IMR-90 (cell line): ENCODE measurements around the gene BDH1. TPM values are rescaled to one million over a fixed set of nuclear protein-coding genes. Genes with fewer than 3 reads are reported as not detected.

Experiments
- ATAC-seq: fragments of 200-7000 bp; cut with Tn5 transposase; 2 replicates; pipeline ENCODE4 v1.9.1; 2020; ENCODE audit warnings: low read depth, mild to moderate bottlenecking, moderate library complexity
- BruUV-seq: library from RNA; stranded (reverse); fragments of 400-500 nt; replicated peaks from 2 replicates; lab custom pipeline; 2021; lab: Mats Ljungman, UMichigan
- CTCF ChIA-PET: fragments of 300-600 bp; formaldehyde crosslinking; extraction: SDS; loops from one replicate; lab custom pipeline; 2021; ENCODE audit warnings: antibody characterized with exemption; lab: Yijun Ruan, JAX
- POLR2A ChIA-PET: fragments of 300-600 bp; sonication (Branson Sonifier 250); formaldehyde crosslinking; loops from one replicate; lab custom pipeline; 2022; ENCODE audit warnings: antibody characterized with exemption; ENCODE audit not compliant: unreplicated experiment; lab: Charles Lee
- DNase-seq: peaks from one replicate; pipeline ENCODE4 v3.0.0; 2013
- H2AFZ ChIP-seq: replicated peaks from 2 replicates; pipeline ENCODE3; 2013; ENCODE audit warnings: low read length, mild to moderate bottlenecking; ENCODE audit not compliant: poor library complexity
- H2AK5ac ChIP-seq: 2 replicates; pipeline ENCODE4 v1.6.1; 2013; ENCODE audit warnings: low read depth, low read length, inconsistent platforms
- H2AK9ac ChIP-seq: replicated peaks from 2 replicates; pipeline ENCODE3; 2013; ENCODE audit warnings: mild to moderate bottlenecking, low read depth, low read length, moderate library complexity; ENCODE audit not compliant: poor library complexity
- H2BK120ac ChIP-seq: 2 replicates; pipeline ENCODE4 v1.6.1; 2013; ENCODE audit warnings: low read depth, low read length, inconsistent platforms
- H2BK15ac ChIP-seq: 3 replicates; pipeline ENCODE4 v1.6.1; 2013; ENCODE audit warnings: low read depth, low read length, inconsistent platforms
- H2BK20ac ChIP-seq: 2 replicates; pipeline ENCODE4 v1.6.1; 2013; ENCODE audit warnings: low read depth, mild to moderate bottlenecking, inconsistent platforms, low read length, moderate library complexity
- H2BK5ac ChIP-seq: 2 replicates; pipeline ENCODE4 v1.6.1; 2013; ENCODE audit warnings: mild to moderate bottlenecking, low read depth, low read length, inconsistent platforms; ENCODE audit not compliant: poor library complexity, severe bottlenecking
- H3K14ac ChIP-seq: replicated peaks from 2 replicates; pipeline ENCODE4 v1.6.1; 2013; ENCODE audit warnings: low read depth, low read length, inconsistent platforms
- H3K18ac ChIP-seq: 2 replicates; pipeline ENCODE4 v1.6.1; 2013; ENCODE audit warnings: low read depth, low read length, control low read depth
- H3K23ac ChIP-seq: 2 replicates; pipeline ENCODE4 v1.6.1; 2013; ENCODE audit warnings: low read depth, low read length, inconsistent platforms
- H3K27ac ChIP-seq: 2 replicates; pipeline ENCODE4 v1.5.1; 2013; ENCODE audit warnings: mild to moderate bottlenecking, control low read depth, low read length; ENCODE audit not compliant: insufficient read depth
- H3K27me3 ChIP-seq: 2 replicates; pipeline ENCODE4 v1.6.1; 2013; ENCODE audit warnings: low read length; ENCODE audit not compliant: control insufficient read depth, insufficient read depth
- H3K36me3 ChIP-seq: 2 replicates; pipeline ENCODE4 v1.6.1; 2013; ENCODE audit warnings: low read length, mixed read lengths; ENCODE audit not compliant: control insufficient read depth, insufficient read depth
- H3K4ac ChIP-seq: 2 replicates; pipeline ENCODE4 v1.6.1; 2013; ENCODE audit warnings: low read depth, low read length, inconsistent platforms
- H3K4me1 ChIP-seq: 2 replicates; pipeline ENCODE4 v1.6.1; 2013; ENCODE audit warnings: low read length, mixed read lengths; ENCODE audit not compliant: control insufficient read depth, insufficient read depth
- H3K4me2 ChIP-seq: 2 replicates; pipeline ENCODE4 v1.6.1; 2013; ENCODE audit warnings: low read depth, mild to moderate bottlenecking, control low read depth, low read length, moderate library complexity
- H3K4me3 ChIP-seq: 2 replicates; pipeline ENCODE4 v1.5.1; 2013; ENCODE audit warnings: low read depth, mild to moderate bottlenecking, control low read depth, low read length, moderate library complexity; ENCODE audit not compliant: insufficient read depth
- H3K56ac ChIP-seq: 2 replicates; pipeline ENCODE4 v1.6.1; 2013; ENCODE audit warnings: low read length, inconsistent platforms; ENCODE audit not compliant: insufficient read depth; ENCODE audit errors: extremely low read depth
- H3K79me1 ChIP-seq, 2 experiments: 2 replicates each; pipeline ENCODE4 v1.6.1; 2013; ENCODE audit warnings: low read length in 2 of 2, inconsistent platforms in 1 of 2, low read depth in 1 of 2
- H3K9ac ChIP-seq: 2 replicates; pipeline ENCODE4 v1.6.1; 2013; ENCODE audit warnings: low read depth, low read length, control low read depth
- H3K9me1 ChIP-seq: 2 replicates; pipeline ENCODE4 v1.6.1; 2013; ENCODE audit warnings: low read length, inconsistent platforms; ENCODE audit not compliant: insufficient read depth
- H3K9me3 ChIP-seq: 2 replicates; pipeline ENCODE4 v1.6.1; 2013; ENCODE audit warnings: low read length; ENCODE audit not compliant: control insufficient read depth, insufficient read depth
- H4K20me1 ChIP-seq: 2 replicates; pipeline ENCODE4 v1.6.1; 2013; ENCODE audit warnings: low read length, inconsistent platforms; ENCODE audit not compliant: insufficient read depth
- H4K5ac ChIP-seq: 2 replicates; pipeline ENCODE4 v1.6.1; 2013; ENCODE audit warnings: mild to moderate bottlenecking, low read depth, low read length, control low read depth
- H4K8ac ChIP-seq, 2 experiments: 2 replicates each; pipeline ENCODE4 v1.6.1; 2013; ENCODE audit warnings: low read depth in 2 of 2, low read length in 2 of 2, control low read depth in 1 of 2, inconsistent platforms in 1 of 2
- H4K91ac ChIP-seq: 2 replicates; pipeline ENCODE4 v1.6.1; 2013; ENCODE audit warnings: low read depth, low read length, inconsistent platforms; ENCODE audit not compliant: insufficient read depth
- BHLHE40 ChIP-seq: fragments of 150-350 bp; IDR thresholded peaks from 2 replicates; pipeline ENCODE4 v1.6.1; 2016; ENCODE audit warnings: mild to moderate bottlenecking, low read depth, low read length
- CEBPB ChIP-seq: IDR thresholded peaks from 2 replicates; pipeline ENCODE4 v1.6.1; 2012; ENCODE audit warnings: low read depth, low read length, improper control_type of control experiment
- CHD1 ChIP-seq: IDR thresholded peaks from 2 replicates; pipeline ENCODE4 v1.6.1; 2012; ENCODE audit warnings: low read depth, low read length, improper control_type of control experiment
- CTCF ChIP-seq: conservative IDR thresholded peaks from 2 replicates; pipeline ENCODE4 v1.5.1; 2012; ENCODE audit warnings: mild to moderate bottlenecking, low read depth, low read length, improper control_type of control experiment
- ELK1 ChIP-seq: fragments of 150-350 bp; IDR thresholded peaks from 2 replicates; pipeline ENCODE4 v1.6.1; 2016; ENCODE audit warnings: low read depth, mild to moderate bottlenecking, low read length, moderate library complexity, borderline replicate concordance
- FOS ChIP-seq: fragments of 150-350 bp; IDR thresholded peaks from 2 replicates; pipeline ENCODE4 v1.6.1; 2016; ENCODE audit warnings: low read depth, low read length
- MAFK ChIP-seq: IDR thresholded peaks from 2 replicates; pipeline ENCODE4 v1.6.1; 2012; ENCODE audit warnings: low read depth, low read length, improper control_type of control experiment
- MAZ ChIP-seq: IDR thresholded peaks from 2 replicates; pipeline ENCODE4 v1.6.1; 2012; ENCODE audit warnings: low read depth, mild to moderate bottlenecking, low read length, improper control_type of control experiment, moderate library complexity, borderline replicate concordance
- MXI1 ChIP-seq: IDR thresholded peaks from 2 replicates; pipeline ENCODE4 v1.6.1; 2012; ENCODE audit warnings: low read depth, mild to moderate bottlenecking, low read length, moderate library complexity, borderline replicate concordance
- NFE2L2 ChIP-seq: fragments of 150-350 bp; IDR thresholded peaks from 2 replicates; pipeline ENCODE4 v1.6.1; 2016; ENCODE audit warnings: low read depth, mild to moderate bottlenecking, low read length
- POLR2A ChIP-seq: IDR thresholded peaks from 2 replicates; pipeline ENCODE4 v1.6.1; 2012; ENCODE audit warnings: mild to moderate bottlenecking, low read depth, low read length
- RAD21 ChIP-seq: IDR thresholded peaks from 2 replicates; pipeline ENCODE4 v1.6.1; 2012; ENCODE audit warnings: low read length, improper control_type of control experiment
- RCOR1 ChIP-seq: IDR thresholded peaks from 2 replicates; pipeline ENCODE4 v1.6.1; 2012; ENCODE audit warnings: mild to moderate bottlenecking, low read length, improper control_type of control experiment; ENCODE audit not compliant: insufficient replicate concordance
- RFX5 ChIP-seq: IDR thresholded peaks from 2 replicates; pipeline ENCODE4 v1.8.0; 2012; ENCODE audit warnings: low read depth, mild to moderate bottlenecking, low read length, moderate library complexity
- SMC3 ChIP-seq: fragments of 150-350 bp; IDR thresholded peaks from 2 replicates; pipeline ENCODE4 v1.6.1; 2016; ENCODE audit warnings: low read depth, mild to moderate bottlenecking, antibody characterized with exemption, low read length, moderate library complexity
- USF2 ChIP-seq: fragments of 150-350 bp; IDR thresholded peaks from 2 replicates; pipeline ENCODE4 v1.6.1; 2017; ENCODE audit warnings: mild to moderate bottlenecking, antibody characterized with exemption, low read length, low read depth
- WGBS, 2 experiments: methylation state at CpG; one replicate each; pipeline versions ENCODE4 v1.1.5 to v1.1.7; 2013; ENCODE audit warnings: missing lambda C conversion rate in 2 of 2; ENCODE audit not compliant: insufficient read length in 1 of 2; ENCODE audit errors: extremely low coverage in 2 of 2; 5-methylcytosine and 5-hydroxymethylcytosine counted together
- dilution Hi-C: fragments of 300-500 bp; cut with HindIII; formaldehyde crosslinking; loops from one replicate; pipeline ENCODE4 v1.14.3; 2018; ENCODE audit warnings: low sequenced_read_pairs; ENCODE audit not compliant: unreplicated experiment
- in situ Hi-C: fragments of 300-500 bp; cut with MboI; formaldehyde crosslinking; loops from 3 replicates; pipeline ENCODE4 v1.14.3; 2019; ENCODE audit warnings: low sequenced_read_pairs, inconsistent platforms, mixed read lengths
- intact Hi-C: fragments of 100-400 bp; cut with micrococcal nuclease; formaldehyde crosslinking; loops from 2 replicates; pipeline ENCODE4 v1.10.0; 2022
- polyA plus RNA-seq, 3 experiments: library from polyadenylated mRNA; depleted of rRNA; stranded (reverse); fragments of >200 nt; gene quantifications; 2 replicates each; pipeline ENCODE4 v1.2.3, GENCODE V29; 2012; ENCODE audit warnings: low replicate concordance in 1 of 3
- total RNA-seq: library from RNA; depleted of rRNA; stranded (reverse); fragments of >200 nt; gene quantifications from 2 replicates; pipeline ENCODE4 v1.2.3, GENCODE V29; 2012

Gene BDH1
- total and polyA plus RNA-seq, 2 of the 4 experiments (the other 2 are of a cell fraction), result 2.7 to 4.4 TPM

GRCh38 chr3:197592361-197593045, 36.7 kb upstream of the BDH1 start:
- H3K4me1 ChIP-seq, result no peaks in the 10 kb centered on the region
- no peak overlapping the region for H4K91ac ChIP-seq
- in situ Hi-C loops, result no loop called here
- no peaks in the 10 kb centered on the region for H3K9me1 ChIP-seq
- ChIA-PET POLR2A (no interaction called here), CTCF (no interaction called here)
- H3K4me2 ChIP-seq, result no peak overlapping the region
- no peak overlapping the region for H3K14ac ChIP-seq
- TF ChIP-seq CHD1 (no peak), BHLHE40 (no peak), POLR2A (no peak), MXI1 (no peak), CTCF (no peak), USF2 (no peak), ELK1 (no peak), CEBPB (no peak), FOS (no peak), MAFK (no peak), RAD21 (no peak), MAZ (no peak), NFE2L2 (no peak), RCOR1 (no peak), RFX5 (no peak), SMC3 (no peak)
- no peaks in the 10 kb centered on the region for H3K9me3 ChIP-seq
- H3K56ac ChIP-seq, result no peak overlapping the region
- no peak overlapping the region for H2BK120ac ChIP-seq
- no peak overlapping the region for H3K23ac ChIP-seq
- H2AK9ac ChIP-seq, result no peak overlapping the region
- H4K20me1 ChIP-seq, result no peaks in the 10 kb centered on the region
- H2AK5ac ChIP-seq, result no peak overlapping the region
- no peak overlapping the region for H3K4ac ChIP-seq
- H3K4me3 ChIP-seq, result no peak overlapping the region
- no peak overlapping the region for H2BK20ac ChIP-seq
- H3K27ac ChIP-seq, result no peak overlapping the region
- WGBS, 2 experiments, result 65% methylated on average over 3 of the region's 18 CpGs; no CpG with 5 or more reads in 1 of the 2 experiments
- no peak overlapping the region for H2BK5ac ChIP-seq
- H3K79me1 ChIP-seq, result no peaks in the 10 kb centered on the region
- intact Hi-C loops, result no loop called here
- ATAC-seq, result no peak
- no peak overlapping the region for H2BK15ac ChIP-seq
- H3K9ac ChIP-seq, result no peak overlapping the region
- H3K18ac ChIP-seq, result no peak overlapping the region
- no TSS peak for BruUV-seq
- no peaks in the 10 kb centered on the region for H3K36me3 ChIP-seq
- H4K8ac ChIP-seq, result no peak overlapping the region
- no peak for DNase-seq
- H4K5ac ChIP-seq, result no peak overlapping the region
- dilution Hi-C loops, result no loop called here
- H2AFZ ChIP-seq, result no peak overlapping the region
- 0 out of 2 replicates have a peak, but pooled peaks cover 2% of the 10 kb centered on the region for H3K27me3 ChIP-seq
